ENCODE measurements around the gene AKR1C3.

The AKR1C3 gene

GRCh38 chr10:5094265-5095205 is at the start of gene AKR1C3:
AKR1C3 (plus strand) TSS chr10:5094414; CDS start chr10:5094445, 31 bp downstream.
- no peak for TF ChIP-seq GATA2 (IDR thresholded peaks at IDR 0.05; ENCODE audit: low read depth, low read length)
- TF ChIP-seq GATA3 (IDR thresholded peaks at IDR 0.05; ENCODE audit: low read depth, low read length) = no peak

- TF ChIP-seq GATA3 (IDR thresholded peaks at IDR 0.05; ENCODE audit: low read depth, low read length) = no peak
- TF ChIP-seq GATA2 (IDR thresholded peaks at IDR 0.05; ENCODE audit: low read depth, low read length) = no peak
Measured at GRCh38 chr10:5045095-5045494, 49.1 kb upstream of the AKR1C3 start.

- TF ChIP-seq GATA3 (IDR thresholded peaks at IDR 0.05; ENCODE audit: low read depth, low read length) (no peak), GATA2 (IDR thresholded peaks at IDR 0.05; ENCODE audit: low read depth, low read length) (no peak)
Measured at GRCh38 chr10:5046410-5046809, 47.8 kb upstream of the AKR1C3 start.

- TF ChIP-seq GATA3 (IDR thresholded peaks at IDR 0.05; ENCODE audit: low read depth, low read length) (no peak), GATA2 (IDR thresholded peaks at IDR 0.05; ENCODE audit: low read depth, low read length) (no peak)
Measured at GRCh38 chr10:5047912-5048628, 46.1 kb upstream of the AKR1C3 start.

- TF ChIP-seq GATA3 (IDR thresholded peaks at IDR 0.05; ENCODE audit: low read depth, low read length) (no peak), GATA2 (IDR thresholded peaks at IDR 0.05; ENCODE audit: low read depth, low read length) (no peak)
Measured at GRCh38 chr10:5064656-5065055, 29.6 kb upstream of the AKR1C3 start.

GRCh38 chr10:5068274-5068984 is 25.8 kb upstream of the AKR1C3 start:
- TF ChIP-seq GATA3 (IDR thresholded peaks at IDR 0.05; ENCODE audit: low read depth, low read length) = no peak
- TF ChIP-seq GATA2 (IDR thresholded peaks at IDR 0.05; ENCODE audit: low read depth, low read length) = no peak

- TF ChIP-seq GATA2 (IDR thresholded peaks at IDR 0.05; ENCODE audit: low read depth, low read length) (no peak), GATA3 (IDR thresholded peaks at IDR 0.05; ENCODE audit: low read depth, low read length) (no peak)
Measured at GRCh38 chr10:5070648-5071410, 23.4 kb upstream of the AKR1C3 start.

GRCh38 chr10:5071411-5072198 is 22.6 kb upstream of the AKR1C3 start:
- TF ChIP-seq GATA3 (IDR thresholded peaks at IDR 0.05; ENCODE audit: low read depth, low read length) (no peak), GATA2 (IDR thresholded peaks at IDR 0.05; ENCODE audit: low read depth, low read length) (no peak)

GRCh38 chr10:5073659-5074058 is 20.6 kb upstream of the AKR1C3 start:
- TF ChIP-seq GATA3 (IDR thresholded peaks at IDR 0.05; ENCODE audit: low read depth, low read length) (no peak), GATA2 (IDR thresholded peaks at IDR 0.05; ENCODE audit: low read depth, low read length) (no peak)

- TF ChIP-seq GATA2 (IDR thresholded peaks at IDR 0.05; ENCODE audit: low read depth, low read length) (no peak), GATA3 (IDR thresholded peaks at IDR 0.05; ENCODE audit: low read depth, low read length) (no peak)
Measured at GRCh38 chr10:5076615-5077014, 17.6 kb upstream of the AKR1C3 start.

GRCh38 chr10:5078547-5079180 is 15.6 kb upstream of the AKR1C3 start:
- no peak for TF ChIP-seq GATA3 (IDR thresholded peaks at IDR 0.05; ENCODE audit: low read depth, low read length)
- no peak for TF ChIP-seq GATA2 (IDR thresholded peaks at IDR 0.05; ENCODE audit: low read depth, low read length)

GRCh38 chr10:5079306-5079830 is 14.8 kb upstream of the AKR1C3 start:
- TF ChIP-seq GATA2 (IDR thresholded peaks at IDR 0.05; ENCODE audit: low read depth, low read length) (no peak), GATA3 (IDR thresholded peaks at IDR 0.05; ENCODE audit: low read depth, low read length) (no peak)
